Colon (tissue), 2 donors: ENCODE measurements around the gene TMEM175.
"Not testable (repeated sequence)": the region's sequence is repeated elsewhere in the genome, so short reads cannot be mapped to it uniquely, and the experiment has no call there.

Experiments
- FAIRE-seq: peaks from 2 replicates; lab custom pipeline; 2012; peaks lifted over from hg19 to GRCh38; lab: Jason Lieb, UNC
- donor health status: control.
- donor health status: control.

TMEM175 gene

DNA sequence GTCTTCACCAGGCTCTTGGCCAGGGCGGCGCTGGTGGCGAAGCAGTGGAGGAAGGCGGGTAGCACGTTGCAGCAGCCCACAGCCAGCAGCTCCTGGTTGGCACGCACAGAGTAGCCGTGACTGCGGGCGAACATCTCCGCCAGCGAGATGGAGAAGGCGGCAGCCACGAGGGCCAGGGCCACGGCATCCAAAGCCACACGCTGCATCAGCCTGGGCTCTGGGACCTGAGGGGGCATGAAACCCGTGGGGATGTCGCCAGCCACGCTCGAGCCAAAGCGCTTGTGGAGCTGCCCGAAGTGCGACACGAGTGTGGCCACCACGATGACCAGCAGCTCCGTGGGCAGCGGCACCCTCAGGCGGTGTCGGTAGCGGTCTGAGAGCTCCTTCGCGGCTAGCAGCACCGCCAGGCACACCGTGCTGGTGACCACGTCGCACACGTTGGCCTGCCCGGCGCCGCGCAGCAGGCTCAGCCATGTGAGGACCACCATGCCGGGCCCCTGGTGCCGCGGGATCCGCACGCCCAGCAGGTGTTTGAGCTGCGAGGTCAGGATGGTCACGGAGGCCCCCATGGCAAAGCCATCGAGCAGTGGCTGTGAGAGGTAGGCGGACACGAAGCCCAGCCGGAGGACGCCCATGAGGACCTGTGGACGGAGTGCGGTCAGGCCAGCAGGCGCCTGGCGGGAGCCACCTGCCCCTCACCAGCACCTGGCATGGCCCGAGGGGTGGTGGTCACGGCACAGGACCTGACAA lies 57.6 kb downstream of the TMEM175 start:
- no peak for FAIRE-seq

DNA sequence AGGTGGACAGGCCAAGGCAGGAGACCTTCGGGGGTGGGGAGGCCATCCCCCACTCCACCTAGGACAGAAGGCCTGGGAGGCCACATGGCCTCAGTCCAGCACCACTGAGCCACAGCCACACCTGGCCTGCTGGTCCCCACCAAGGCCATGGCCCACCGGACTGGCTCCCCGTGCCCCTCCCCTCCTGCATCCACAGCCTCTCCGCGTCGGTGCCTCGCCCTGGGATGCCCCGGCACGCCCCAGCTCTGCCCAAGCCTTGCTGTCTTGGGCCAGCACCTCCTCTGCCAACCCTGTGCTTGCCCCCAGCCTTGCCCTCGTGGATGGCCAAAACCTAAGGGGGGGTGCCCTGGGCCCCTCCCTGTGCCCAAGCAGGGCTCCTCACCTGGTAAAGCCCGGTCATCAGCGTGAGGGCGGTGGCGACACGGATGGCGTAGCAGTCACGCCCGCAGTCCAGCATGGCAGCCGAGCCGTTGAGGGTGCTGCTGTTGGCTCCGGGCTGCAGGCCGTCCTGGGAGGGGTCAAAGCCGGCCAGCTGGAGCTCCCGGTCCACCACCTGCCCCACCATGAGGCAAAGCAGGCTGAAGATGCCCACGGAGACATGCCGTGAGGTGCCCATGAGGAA lies 58.6 kb downstream of the TMEM175 start:
- no peak for FAIRE-seq

DNA sequence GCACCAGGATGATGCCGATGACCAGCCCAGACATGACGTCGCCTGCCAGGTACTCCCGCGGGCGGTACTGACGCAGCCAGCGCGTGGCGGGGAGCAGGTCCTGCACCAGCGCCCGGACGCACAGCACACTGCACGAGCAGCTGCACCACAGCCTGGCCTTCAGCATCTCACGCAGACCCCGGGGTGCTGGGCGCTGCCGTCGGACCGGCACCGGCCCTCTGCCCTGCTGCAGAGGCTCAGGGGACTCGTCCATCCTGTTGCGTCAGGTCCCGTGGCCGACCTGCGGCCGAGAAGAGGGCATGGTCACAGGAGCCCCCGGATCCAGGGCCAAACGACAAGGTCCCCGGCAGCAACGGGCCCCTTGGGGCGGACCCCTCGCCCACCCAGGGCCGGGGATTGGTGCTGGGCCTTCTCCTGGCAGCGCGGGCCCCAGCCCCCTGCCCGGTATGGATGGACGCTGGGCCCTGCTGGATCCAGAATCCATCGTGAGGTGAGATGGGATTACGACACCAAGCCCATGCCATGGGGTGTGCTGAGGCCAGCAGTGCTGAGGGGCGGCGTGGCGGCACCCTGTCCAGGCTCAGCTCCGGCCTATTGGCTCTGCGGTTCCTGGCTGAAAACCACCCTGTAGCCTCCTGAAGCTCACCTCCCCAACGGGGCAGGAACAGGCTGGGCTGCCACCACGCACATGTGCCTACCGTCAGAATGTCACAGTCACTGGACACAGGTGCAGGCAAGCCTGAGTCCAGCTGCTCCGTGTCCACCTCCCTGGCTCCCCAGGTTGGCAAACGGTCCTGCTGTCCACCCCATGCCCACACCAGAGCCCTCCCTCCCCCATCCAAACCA lies 59.4 kb downstream of the TMEM175 start:
- FAIRE-seq, result no peak

DNA sequence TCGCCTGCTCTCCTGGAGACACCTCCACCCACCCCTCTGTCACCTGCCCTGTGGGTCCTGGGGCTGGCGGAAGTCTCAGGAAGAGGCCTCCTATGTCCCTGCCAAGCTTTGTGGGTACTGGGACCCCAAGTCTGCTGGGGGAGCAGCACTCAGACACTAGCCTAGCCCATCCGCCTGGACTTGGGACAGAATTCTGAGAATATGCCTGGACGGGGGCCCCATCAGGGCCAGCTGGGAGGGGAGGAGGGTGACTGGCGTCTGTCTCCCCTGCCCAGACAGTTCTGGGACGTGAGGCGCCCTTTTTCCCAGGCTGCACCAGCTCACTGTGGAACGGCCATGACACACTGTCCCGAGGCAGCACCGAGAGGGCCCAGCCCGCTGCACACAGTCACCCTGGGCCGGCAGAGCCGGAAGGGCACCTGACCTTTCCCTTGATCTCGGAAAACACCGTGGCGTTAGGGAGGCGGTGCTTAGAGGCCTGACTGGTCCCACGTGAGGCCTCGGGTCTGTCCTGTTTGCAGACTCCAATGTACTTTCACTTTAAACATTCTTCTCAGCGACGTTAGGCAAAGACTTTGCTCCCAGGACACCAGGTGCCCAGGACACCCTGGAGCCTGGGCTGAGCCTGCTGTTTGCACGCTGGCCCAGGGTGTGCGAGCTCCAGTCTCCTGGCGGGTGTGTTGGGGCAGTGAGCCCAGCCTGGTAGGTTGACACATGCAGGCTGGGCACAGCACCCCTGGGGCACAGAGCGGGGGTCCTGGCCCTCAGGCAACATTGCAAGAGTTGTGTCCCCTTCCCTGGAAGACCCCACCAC lies 60.2 kb downstream of the TMEM175 start:
- no peak for FAIRE-seq

DNA sequence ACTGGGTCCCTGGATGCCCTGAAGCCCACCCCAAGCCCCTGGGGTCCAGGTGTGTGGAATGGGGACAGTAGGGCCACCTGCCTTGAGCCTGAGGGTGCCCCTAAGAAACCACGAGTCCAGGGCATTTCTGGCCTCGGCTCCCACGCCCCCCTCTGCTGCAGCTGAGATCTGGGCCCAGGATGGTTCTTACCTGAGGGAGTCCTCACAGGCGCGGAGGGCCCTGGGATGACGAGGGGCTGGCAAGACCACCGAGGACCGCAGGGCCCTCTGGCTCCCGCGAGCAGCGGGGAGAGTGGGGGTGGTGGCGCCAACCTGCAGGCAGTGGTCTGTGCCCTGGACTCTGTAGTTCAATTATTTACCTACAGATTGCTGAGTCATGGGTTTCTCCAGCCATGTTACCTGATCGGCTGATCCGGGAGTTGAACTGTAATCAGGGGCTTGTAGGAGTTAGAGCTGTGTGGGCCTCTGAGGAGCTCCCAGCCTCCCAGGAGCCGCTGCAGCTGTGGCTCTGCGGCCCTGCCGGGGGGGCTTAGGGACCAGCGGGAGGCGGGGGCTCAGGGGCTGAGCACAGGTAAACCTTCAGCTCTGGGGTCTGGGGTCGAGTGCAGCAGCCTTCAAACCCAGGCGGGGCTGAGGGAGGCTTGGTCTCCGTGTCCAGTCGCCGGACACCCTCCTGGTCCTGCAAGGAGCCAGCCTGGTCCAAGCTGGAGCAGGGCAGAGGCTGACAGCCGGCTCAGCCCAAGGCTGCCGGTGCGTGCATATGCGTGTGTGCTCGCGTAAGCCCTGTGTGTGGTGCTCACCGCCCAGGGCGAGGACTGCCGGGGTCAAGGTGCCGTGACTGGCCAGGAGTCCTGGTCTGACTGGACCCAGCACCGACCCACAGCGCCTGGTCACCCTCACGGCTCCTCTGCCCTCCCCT lies 61.1 kb downstream of the TMEM175 start, which contains the start of gene SLC26A1:
SLC26A1 (minus strand) TSS at position 294 of the 919 bp plus-strand sequence. CDS start 1,701 bp downstream, outside the sequence.
- FAIRE-seq, result no peak

DNA sequence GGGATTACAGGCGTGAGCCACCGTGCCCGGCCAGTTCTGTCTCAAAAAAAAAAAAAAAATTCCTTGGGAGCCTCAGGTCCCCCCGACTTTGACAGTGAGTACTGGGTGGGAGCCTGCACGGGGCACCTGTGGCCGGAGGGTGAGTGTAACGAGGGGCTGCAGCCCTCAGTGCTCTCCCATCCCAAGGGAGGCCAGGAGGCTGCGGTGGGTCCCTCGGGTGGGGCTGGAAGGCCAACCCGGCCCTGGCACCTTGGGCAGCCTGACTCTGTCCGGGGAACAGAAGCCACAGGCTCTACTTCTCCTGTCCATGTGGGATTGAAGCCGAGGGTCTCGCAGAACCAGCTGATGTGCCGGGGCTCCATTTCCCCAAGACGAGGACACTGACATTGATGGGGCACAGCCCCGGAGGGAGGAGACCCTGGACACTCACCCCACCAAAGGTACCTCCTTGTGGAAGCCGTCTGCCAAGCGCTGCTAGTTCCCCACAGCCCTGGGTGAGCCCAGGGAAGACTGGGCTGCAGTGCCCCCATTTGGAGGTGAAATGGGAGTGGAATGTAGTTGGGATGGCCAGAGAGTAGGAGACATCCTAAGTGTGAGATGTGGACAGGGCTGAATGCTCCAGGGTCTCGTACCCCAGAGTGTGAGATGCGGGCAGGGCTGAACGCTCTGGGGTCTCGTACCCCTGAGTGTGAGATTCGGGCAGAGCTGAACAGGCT lies 63.2 kb downstream of the TMEM175 start:
- FAIRE-seq, result no peak

DNA sequence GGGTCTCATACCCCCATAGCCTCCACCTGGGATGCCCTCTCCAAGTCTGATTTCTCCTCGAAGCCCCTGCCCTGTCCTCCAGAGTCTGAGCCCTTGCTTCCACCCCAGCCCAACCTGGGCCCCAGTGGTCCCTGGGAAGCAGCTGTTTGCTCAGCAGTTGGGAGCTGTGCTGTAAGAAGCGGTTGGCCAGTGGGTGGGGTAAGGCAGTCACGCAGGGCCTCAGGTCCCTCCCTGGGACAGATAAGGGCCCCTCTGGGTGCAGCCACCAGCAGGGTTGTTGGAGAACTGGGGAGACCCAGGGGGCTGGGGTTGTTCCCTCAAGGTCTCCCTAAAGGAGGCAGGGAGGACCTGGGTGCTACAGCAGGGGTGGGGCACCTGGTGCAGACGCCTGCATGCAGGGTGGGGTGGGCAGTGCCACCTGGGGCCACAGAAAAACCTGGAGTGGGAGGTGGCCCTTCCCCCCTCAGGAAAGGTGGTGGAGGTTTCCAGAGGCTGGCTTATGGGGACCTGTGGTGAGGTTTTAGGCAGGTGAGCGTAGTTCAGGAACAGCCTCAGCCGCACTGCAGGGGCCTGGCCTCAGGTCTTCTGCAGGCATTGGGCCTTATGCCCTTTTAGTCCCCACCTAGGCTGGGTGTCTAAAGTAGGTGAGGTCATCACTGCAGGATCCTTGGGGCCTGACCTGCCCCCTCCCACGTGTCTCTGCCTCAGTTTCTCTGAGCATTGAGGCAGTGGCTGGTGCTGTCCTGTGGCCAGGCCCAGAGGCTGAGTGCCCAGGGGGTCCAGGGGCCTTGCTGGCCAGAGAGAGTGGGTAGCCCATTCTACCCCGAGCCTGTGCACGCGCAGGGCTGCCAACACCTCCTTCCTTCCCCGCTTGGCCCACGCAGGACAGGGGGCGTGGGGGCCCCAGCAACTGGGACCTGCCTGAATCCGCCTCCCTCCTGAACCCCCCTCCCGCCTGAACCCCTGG lies 64.1 kb downstream of the TMEM175 start:
- no peak for FAIRE-seq

DNA sequence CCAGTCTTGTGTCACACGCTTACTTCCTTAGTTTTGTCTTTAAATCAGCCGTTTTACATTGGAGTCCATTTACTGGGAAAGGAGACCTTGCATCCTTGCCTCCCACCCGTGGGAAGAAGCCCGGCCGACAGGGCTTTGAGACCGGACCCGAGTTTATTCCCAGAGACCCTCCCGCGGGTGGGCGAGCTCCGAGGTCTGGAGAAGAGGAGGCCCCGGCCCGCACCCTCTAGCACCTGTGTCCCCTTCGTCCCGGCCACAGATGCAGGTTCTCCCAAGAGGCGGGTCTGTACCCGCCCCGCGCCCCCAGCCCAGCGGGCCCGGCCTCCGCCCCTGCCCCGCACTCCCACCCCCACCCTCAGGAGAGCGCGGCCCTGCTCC lies 64.7 kb downstream of the TMEM175 start:
- FAIRE-seq, result no peak

DNA sequence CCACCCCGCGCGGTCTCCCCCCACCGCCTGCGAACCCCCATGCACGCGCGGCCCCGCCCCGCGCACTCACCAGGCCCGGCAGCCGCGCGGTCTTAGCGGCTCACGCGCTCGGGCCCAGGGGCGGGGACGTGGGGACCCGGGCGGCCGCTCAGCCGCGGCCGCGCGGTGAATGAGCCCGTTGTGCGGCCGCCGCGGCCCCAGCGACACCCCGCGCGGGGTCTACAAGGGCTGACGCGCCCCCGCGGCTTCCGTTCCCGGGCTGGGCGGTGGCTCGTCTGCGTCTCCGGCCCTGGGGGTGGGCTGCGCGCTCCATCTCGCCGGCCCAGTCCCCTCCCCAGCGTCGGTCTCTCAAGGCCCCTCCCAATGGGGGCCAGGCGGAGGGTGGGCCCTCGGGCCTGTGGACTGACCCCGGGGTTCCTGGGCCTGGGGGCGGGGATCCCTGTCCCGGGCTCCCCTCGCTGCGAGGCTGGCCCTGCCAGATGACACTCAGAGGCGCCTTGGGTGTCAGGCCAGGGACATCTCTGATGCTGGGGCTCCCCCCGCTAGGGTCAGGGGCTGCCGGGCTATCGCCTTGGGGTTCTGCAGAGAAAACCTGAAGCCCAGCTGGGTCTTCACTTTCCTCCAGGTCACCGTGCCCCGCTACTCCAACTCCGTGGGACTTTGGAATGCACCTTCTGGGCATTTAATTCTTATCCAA lies 65.3 kb downstream of the TMEM175 start:
- FAIRE-seq, result no peak

DNA sequence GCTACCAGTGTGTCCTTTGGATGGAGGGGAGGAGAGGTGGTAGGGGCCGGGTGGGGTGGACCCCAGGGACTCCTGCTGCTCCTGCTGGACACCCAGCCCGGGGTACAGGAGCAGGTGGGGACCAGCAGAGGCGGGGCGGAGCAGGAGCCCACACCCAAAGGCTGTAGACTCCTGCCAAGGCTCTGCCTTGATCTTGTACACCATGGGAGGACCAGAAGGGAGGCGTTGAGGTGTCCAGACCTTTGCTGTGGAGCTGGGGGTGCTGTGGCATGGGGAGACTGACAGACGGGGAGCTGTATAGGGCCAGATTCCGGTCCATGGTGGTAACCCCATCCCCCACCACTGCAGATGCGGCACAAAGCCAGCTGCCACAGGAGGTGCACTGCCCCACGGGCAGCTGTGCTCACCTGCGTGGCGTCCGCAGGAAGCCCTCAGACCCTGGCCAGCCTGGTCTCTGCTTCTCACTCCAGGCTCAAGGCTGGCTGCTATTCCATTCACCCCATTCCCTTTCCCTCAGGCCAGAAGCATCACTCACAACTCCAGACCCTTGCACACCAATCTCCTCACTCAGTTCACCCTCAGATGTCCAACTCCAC lies 65.9 kb downstream of the TMEM175 start:
- no peak for FAIRE-seq

DNA sequence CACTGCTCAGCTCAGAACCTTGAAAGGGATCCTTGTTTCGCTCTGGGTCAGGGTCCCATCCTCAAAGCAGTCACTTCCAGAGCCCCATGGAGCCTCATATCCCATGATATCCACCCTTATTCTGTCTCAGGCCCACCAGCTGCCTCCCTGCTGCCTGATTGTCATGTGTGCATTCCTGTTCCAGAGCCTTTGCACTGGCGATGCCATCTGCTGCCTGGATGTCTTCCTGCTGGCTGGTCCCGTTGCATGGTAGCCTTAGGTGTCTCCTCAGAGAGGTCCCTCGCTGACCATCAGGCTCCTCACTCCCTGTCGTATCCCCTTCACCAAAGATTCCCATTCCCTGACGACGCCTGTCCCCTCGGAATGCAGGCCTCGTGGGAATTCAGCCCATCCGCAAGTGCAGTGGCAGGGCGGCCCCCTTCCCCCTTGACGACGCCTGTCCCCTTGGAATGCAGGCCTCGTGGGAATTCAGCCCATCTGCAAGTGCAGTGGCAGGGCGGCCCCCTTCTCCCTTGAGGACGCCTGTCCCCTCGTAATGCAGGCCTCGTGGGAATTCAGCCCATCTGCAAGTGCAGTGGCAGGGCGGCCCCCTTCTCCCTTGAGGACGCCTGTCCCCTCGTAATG lies 67.1 kb downstream of the TMEM175 start:
- FAIRE-seq, result not testable (repeated sequence)

DNA sequence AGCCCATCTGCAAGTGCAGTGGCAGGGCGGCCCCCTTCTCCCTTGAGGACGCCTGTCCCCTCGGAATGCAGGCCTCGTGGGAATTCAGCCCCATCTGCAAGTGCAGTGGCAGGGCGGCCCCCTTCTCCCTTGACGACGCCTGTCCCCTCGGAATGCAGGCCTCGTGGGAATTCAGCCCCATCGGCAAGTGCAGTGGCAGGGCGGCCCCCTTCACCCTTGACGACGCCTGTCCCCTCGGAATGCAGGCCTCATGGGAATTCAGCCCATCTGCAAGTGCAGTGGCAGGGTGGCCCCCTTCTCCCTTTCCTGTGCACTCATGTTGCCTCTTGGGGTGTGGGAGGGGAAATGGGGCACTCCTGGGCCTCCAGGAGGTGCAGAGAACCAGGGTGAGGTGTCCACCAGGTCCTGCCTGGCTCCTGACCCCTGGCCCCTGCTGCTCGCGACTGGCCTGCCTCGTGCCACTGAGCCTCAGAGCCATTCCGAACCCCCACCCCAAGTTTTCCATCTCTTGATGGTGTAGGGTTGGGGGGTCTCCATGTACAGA lies 67.7 kb downstream of the TMEM175 start:
- no peak for FAIRE-seq

DNA sequence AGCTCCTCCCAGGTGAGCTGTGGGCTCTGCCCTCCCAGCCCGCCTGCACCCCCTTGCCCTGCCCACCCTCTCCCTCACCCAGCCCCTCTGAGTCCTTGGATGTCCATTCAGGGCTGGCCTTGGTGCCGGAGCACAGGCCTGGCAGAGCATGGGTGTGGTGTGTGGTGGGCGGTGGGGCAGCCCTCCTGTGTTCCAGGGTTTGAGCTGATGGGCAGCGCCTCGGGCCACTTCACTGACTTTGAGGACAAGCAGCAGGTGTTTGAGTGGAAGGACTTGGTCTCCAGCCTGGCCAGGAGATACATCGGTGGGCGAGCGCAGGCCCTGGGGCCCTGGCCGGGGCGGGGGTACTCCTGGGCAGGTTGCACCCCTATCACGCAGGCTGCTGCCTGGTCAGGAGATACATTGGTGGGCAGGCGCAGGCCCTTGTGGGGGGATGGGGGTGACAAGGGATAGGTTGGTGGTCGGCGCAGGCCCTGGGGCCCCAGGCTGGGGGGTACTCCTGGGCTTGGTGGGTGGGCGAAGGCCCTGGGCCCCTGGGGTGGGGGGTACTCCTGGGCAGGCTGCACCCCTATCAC lies 68.5 kb downstream of the TMEM175 start:
- FAIRE-seq, result no peak

DNA sequence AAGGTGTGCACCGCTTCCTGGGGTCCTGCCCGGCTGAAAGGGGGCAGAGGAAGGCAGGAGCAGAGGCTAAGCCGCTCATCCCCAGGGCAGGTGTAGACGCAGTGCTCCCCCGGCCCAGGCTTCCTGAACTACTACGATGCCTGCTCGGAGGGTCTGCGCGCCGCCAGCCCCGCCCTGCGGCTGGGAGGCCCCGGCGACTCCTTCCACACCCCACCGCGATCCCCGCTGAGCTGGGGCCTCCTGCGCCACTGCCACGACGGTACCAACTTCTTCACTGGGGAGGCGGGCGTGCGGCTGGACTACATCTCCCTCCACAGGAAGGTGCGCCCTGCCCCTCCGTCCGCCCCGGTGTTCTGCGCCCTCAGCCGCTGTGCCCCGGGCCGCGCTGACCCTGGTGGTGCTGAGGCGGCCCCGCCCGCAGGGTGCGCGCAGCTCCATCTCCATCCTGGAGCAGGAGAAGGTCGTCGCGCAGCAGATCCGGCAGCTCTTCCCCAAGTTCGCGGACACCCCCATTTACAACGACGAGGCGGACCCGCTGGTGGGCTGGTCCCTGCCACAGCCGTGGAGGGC lies 69.4 kb downstream of the TMEM175 start:
- FAIRE-seq, result no peak

DNA sequence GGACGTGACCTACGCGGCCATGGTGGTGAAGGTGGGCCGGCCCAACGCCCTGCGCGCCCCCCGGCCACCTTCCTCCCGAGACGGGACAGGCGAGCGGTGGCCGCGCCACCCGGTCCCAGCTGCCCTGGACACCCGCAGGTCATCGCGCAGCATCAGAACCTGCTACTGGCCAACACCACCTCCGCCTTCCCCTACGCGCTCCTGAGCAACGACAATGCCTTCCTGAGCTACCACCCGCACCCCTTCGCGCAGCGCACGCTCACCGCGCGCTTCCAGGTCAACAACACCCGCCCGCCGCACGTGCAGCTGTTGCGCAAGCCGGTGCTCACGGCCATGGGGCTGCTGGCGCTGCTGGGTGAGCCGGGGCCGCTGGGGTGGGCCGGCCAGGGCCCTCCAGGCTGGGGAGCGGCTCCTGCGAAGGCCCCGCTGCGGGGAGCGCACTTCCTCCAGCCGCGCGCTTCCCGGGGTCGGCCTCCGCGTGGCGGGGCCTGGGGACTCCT lies 69.9 kb downstream of the TMEM175 start:
- no peak for FAIRE-seq

DNA sequence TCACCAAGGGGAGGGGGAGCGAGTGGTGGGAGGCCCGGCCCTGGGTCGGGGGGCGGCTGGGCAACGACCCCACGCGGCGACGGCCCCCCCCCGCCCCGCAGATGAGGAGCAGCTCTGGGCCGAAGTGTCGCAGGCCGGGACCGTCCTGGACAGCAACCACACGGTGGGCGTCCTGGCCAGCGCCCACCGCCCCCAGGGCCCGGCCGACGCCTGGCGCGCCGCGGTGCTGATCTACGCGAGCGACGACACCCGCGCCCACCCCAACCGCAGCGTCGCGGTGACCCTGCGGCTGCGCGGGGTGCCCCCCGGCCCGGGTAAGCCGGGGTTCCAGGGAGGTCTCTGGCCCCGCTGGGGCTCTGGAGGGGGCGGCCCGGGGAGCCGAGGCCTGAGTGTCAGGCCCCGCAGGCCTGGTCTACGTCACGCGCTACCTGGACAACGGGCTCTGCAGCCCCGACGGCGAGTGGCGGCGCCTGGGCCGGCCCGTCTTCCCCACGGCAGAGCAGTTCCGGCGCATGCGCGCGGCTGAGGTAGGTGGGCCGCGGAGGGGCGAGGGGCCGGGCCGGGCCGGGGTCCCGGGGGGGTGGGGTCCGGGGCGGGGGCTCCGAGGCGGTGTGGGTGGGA lies 70.5 kb downstream of the TMEM175 start:
- FAIRE-seq, result no peak
